Neuronal stem cell (in vitro differentiated cells): ENCODE results near the gene AP3B1.
A peak's percentile ranks its signal among the peaks of the same experiment; 100 is the strongest.

Experiments
- DNase-seq: peaks from one replicate; pipeline ENCODE4 v3.0.0-alpha.2; 2013; ENCODE audit warnings: low spot score
- H2AFZ ChIP-seq: one replicate; pipeline ENCODE4 v1.6.1; 2013; ENCODE audit warnings: mild to moderate bottlenecking, low read length, inconsistent platforms
- H2AK5ac ChIP-seq: 2 replicates; pipeline ENCODE4 v1.6.1; 2013; ENCODE audit warnings: low read depth, mild to moderate bottlenecking, inconsistent platforms, low read length, moderate library complexity, mixed read lengths
- H2BK120ac ChIP-seq: 2 replicates; pipeline ENCODE4 v1.6.1; 2013; ENCODE audit warnings: low read depth, mild to moderate bottlenecking, inconsistent platforms, low read length, moderate library complexity, mixed read lengths
- H2BK12ac ChIP-seq: one replicate; pipeline ENCODE4 v1.6.1; 2013; ENCODE audit warnings: low read length, inconsistent platforms
- H2BK15ac ChIP-seq: 2 replicates; pipeline ENCODE4 v1.6.1; 2013; ENCODE audit warnings: mild to moderate bottlenecking, low read length, inconsistent platforms, mixed read lengths
- H2BK5ac ChIP-seq: one replicate; pipeline ENCODE4 v1.6.1; 2013; ENCODE audit warnings: inconsistent platforms, mild to moderate bottlenecking, low read length, moderate library complexity
- H3K14ac ChIP-seq: one replicate; pipeline ENCODE4 v1.6.1; 2013; ENCODE audit warnings: low read length, inconsistent platforms
- H3K18ac ChIP-seq: 2 replicates; pipeline ENCODE4 v1.6.1; 2013; ENCODE audit warnings: low read length, inconsistent platforms
- H3K23ac ChIP-seq: 2 replicates; pipeline ENCODE4 v1.6.1; 2013; ENCODE audit warnings: low read depth, mild to moderate bottlenecking, mixed read lengths, low read length, inconsistent platforms; ENCODE audit not compliant: poor library complexity
- H3K27ac ChIP-seq: replicated peaks from 3 replicates; pipeline ENCODE4 v1.5.1; 2013; ENCODE audit warnings: low read length, inconsistent platforms
- H3K27me3 ChIP-seq, 3 experiments: 2 replicates each; pipeline ENCODE4 v1.6.1; 2013; ENCODE audit warnings: low read length in 3 of 3, mild to moderate bottlenecking in 2 of 3, inconsistent platforms in 1 of 3, low read depth in 1 of 3, mixed read lengths in 1 of 3, moderate library complexity in 1 of 3; ENCODE audit not compliant: control insufficient read depth in 3 of 3, insufficient read depth in 3 of 3
- H3K36me3 ChIP-seq, 2 donors: replicated peaks in 1 of 2; 2 replicates each; pipeline ENCODE4 v1.6.1; 2013; ENCODE audit warnings: low read length in 2 of 2; ENCODE audit not compliant: control insufficient read depth in 2 of 2, insufficient read depth in 2 of 2
- H3K4ac ChIP-seq: 2 replicates; pipeline ENCODE4 v1.6.1; 2013; ENCODE audit warnings: inconsistent platforms, mild to moderate bottlenecking, low read length, moderate library complexity
- H3K4me1 ChIP-seq, 2 donors: 1 replicate in 1 of 2; 2 replicates in 1 of 2; pipeline ENCODE4 v1.6.1; 2013; ENCODE audit warnings: low read length in 2 of 2, low read depth in 1 of 2; ENCODE audit not compliant: control insufficient read depth in 2 of 2, insufficient read depth in 1 of 2
- H3K4me2 ChIP-seq: one replicate; pipeline ENCODE4 v1.6.1; 2013; ENCODE audit warnings: mild to moderate bottlenecking, low read length, inconsistent platforms; ENCODE audit not compliant: insufficient read depth, poor library complexity, severe bottlenecking
- H3K4me3 ChIP-seq, 2 donors: 2 replicates each; pipeline ENCODE4 v1.5.1; 2013; ENCODE audit warnings: low read length in 2 of 2, mild to moderate bottlenecking in 2 of 2, inconsistent platforms in 1 of 2, moderate library complexity in 1 of 2
- H3K79me1 ChIP-seq: one replicate; pipeline ENCODE4 v1.6.1; 2013; ENCODE audit warnings: low read depth, mild to moderate bottlenecking, inconsistent platforms, low read length, moderate library complexity
- H3K9ac ChIP-seq: one replicate; pipeline ENCODE4 v1.6.1; 2013; ENCODE audit warnings: mild to moderate bottlenecking, low read depth, low read length, inconsistent platforms; ENCODE audit not compliant: poor library complexity
- H3K9me3 ChIP-seq, 2 donors: replicated peaks in 1 of 2; 2 replicates each; pipeline versions ENCODE3 to v1.6.1; 2013; ENCODE audit warnings: low read length in 2 of 2, mild to moderate bottlenecking in 2 of 2, inconsistent platforms in 1 of 2, low read depth in 1 of 2, mixed read lengths in 1 of 2, moderate library complexity in 1 of 2; ENCODE audit not compliant: control insufficient read depth in 2 of 2, insufficient read depth in 1 of 2
- H4K8ac ChIP-seq: one replicate; pipeline ENCODE4 v1.6.1; 2013; ENCODE audit warnings: low read depth, mild to moderate bottlenecking, inconsistent platforms, low read length, moderate library complexity
- H4K91ac ChIP-seq: one replicate; pipeline ENCODE4 v1.6.1; 2013; ENCODE audit warnings: low read length, low read depth, mild to moderate bottlenecking, inconsistent platforms; ENCODE audit not compliant: poor library complexity
- WGBS, 2 donors: extraction: QIAGEN DNeasy Blood & Tissue Kit; methylation state at CpG; one replicate each; pipeline ENCODE4 v1.1.7; 2013; ENCODE audit warnings: missing lambda C conversion rate in 2 of 2, mixed read lengths in 1 of 2; ENCODE audit not compliant: insufficient read length in 2 of 2, insufficient replicate concordance in 1 of 2; ENCODE audit errors: extremely low coverage in 2 of 2; 5-methylcytosine and 5-hydroxymethylcytosine counted together

Gene AP3B1

DNA sequence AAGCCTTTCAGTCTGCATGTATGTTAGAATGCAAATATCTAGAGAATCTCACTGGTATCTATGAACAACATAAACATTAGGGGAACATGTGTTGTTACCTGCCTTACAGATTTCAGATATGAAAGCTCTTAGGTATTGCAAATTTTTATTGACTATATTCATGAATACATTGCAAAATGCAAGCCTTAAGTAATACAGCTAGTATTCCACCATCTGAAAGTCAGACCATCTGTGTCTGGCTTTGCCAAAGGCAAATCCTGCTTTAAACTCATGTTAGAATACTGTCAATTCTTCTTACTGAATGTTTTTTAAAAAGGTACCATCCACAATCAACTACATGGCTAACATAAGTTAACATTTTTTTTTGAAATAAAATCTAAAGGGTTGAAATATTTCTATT, 215.6 kb downstream of the AP3B1 start:
- H3K36me3 ChIP-seq: peaks cover 1 to 9% of the 10 kb centered on the region in 2 donors
- H3K27me3 ChIP-seq: no peaks in the 10 kb centered on the region
- no peak overlapping the region for H2AFZ ChIP-seq
- H3K79me1 ChIP-seq: no peaks in the 10 kb centered on the region
- H4K8ac ChIP-seq: no peak overlapping the region
- H4K91ac ChIP-seq: no peak overlapping the region
- no peak overlapping the region for H3K4me3 ChIP-seq
- no peak for DNase-seq
- no peak overlapping the region for H3K14ac ChIP-seq
- H3K23ac ChIP-seq: no peak overlapping the region
- H3K9me3 ChIP-seq: no peaks in the 10 kb centered on the region
- no peak overlapping the region for H3K4ac ChIP-seq
- no peak overlapping the region for H2BK120ac ChIP-seq
- H3K4me2 ChIP-seq: no peak overlapping the region
- no peak overlapping the region for H3K9ac ChIP-seq
- H2BK12ac ChIP-seq: no peak overlapping the region
- no peak overlapping the region for H3K18ac ChIP-seq
- H3K27ac ChIP-seq: no peak overlapping the region
- no peaks in the 10 kb centered on the region for H3K4me1 ChIP-seq
- no peak overlapping the region for H2AK5ac ChIP-seq
- H2BK5ac ChIP-seq: no peak overlapping the region
- H2BK15ac ChIP-seq: no peak overlapping the region

GRCh38 chr5:78077369-78078068, 217.0 kb downstream of the AP3B1 start:
- H2AK5ac ChIP-seq: no peak overlapping the region

GRCh38 chr5:78076351-78076750, 218.1 kb downstream of the AP3B1 start:
- Histone ChIP-seq H2AK5ac (no peak overlapping the region), H3K9me3 (peaks cover 0 to under 1% of the 10 kb centered on the region in 2 donors), H3K79me1 (no peaks in the 10 kb centered on the region), H3K36me3 (peaks cover under 1 to 1% of the 10 kb centered on the region in 2 donors), H3K4me3 (no peak overlapping the region), H2BK12ac (no peak overlapping the region), H2BK120ac (no peak overlapping the region), H4K91ac (no peak overlapping the region), H3K23ac (no peak overlapping the region), H3K4me1 (no peaks in the 10 kb centered on the region), H4K8ac (no peak overlapping the region), H3K4me2 (no peak overlapping the region), H3K14ac (no peak overlapping the region), H2AFZ (no peak overlapping the region), H3K27ac (no peak overlapping the region), H2BK5ac (no peak overlapping the region), H2BK15ac (no peak overlapping the region), H3K9ac (no peak overlapping the region), H3K4ac (no peak overlapping the region), H3K18ac (no peak overlapping the region), H3K27me3 (no peaks in the 10 kb centered on the region)
- WGBS, 2 donors: no CpG with 5 or more reads among the region's 2 CpGs
- no peak for DNase-seq

More at GRCh38 chr5:78077369-78078068, 217.0 kb downstream of the AP3B1 start:
- H3K4me2 ChIP-seq: no peak overlapping the region
- no peak overlapping the region for H4K91ac ChIP-seq
- H2AFZ ChIP-seq: no peak overlapping the region
- DNase-seq: no peak
- H3K4me1 ChIP-seq: no peaks in the 10 kb centered on the region
- H3K27me3 ChIP-seq: no peaks in the 10 kb centered on the region
- no peak overlapping the region for H2BK120ac ChIP-seq
- H3K9me3 ChIP-seq: no peaks in the 10 kb centered on the region
- H3K14ac ChIP-seq: no peak overlapping the region
- no peak overlapping the region for H3K23ac ChIP-seq
- H3K79me1 ChIP-seq: no peaks in the 10 kb centered on the region
- no peak overlapping the region for H3K4ac ChIP-seq
- no peak overlapping the region for H3K18ac ChIP-seq
- peaks cover 0 to 1% of the 10 kb centered on the region in 2 donors for H3K36me3 ChIP-seq
- WGBS, 2 donors: no CpG with 5 or more reads among the region's 4 CpGs
- H4K8ac ChIP-seq: no peak overlapping the region
- no peak overlapping the region for H2BK12ac ChIP-seq
- H2BK15ac ChIP-seq: no peak overlapping the region
- H3K9ac ChIP-seq: no peak overlapping the region
- peak overlapping the region in 1 of 2 donors; percentile 25 for H3K4me3 ChIP-seq
- H2BK5ac ChIP-seq: no peak overlapping the region
- H3K27ac ChIP-seq: no peak overlapping the region

DNA sequence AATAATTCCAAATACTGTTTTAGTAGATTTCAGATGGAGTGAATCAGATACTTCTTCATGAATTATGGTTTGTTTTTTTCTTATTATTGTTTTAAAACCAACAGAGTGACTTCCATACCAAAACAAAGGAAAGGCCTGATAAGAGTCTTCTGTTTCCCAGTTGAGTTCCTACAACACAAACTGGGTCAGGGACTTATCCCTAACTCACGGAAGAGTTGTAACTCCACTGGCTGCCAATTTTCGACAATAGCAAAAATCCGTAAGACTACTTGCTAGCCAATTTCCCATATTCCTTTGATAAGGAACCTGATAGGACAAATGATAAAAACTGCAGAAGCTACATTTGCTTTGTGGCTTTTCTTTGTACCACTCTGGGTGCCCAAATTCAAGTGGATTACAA, 219.2 kb downstream of the AP3B1 start:
- H3K9ac ChIP-seq: no peak overlapping the region
- H3K4ac ChIP-seq: no peak overlapping the region
- H3K9me3 ChIP-seq: peaks cover 0 to 3% of the 10 kb centered on the region in 2 donors
- H4K91ac ChIP-seq: no peak overlapping the region
- H3K27me3 ChIP-seq: no peaks in the 10 kb centered on the region
- H2AFZ ChIP-seq: no peak overlapping the region
- no peak overlapping the region for H3K27ac ChIP-seq
- DNase-seq: no peak
- H2AK5ac ChIP-seq: no peak overlapping the region
- H2BK12ac ChIP-seq: no peak overlapping the region
- peaks cover 1 to 2% of the 10 kb centered on the region in 2 donors for H3K36me3 ChIP-seq
- H3K79me1 ChIP-seq: no peaks in the 10 kb centered on the region
- H3K4me3 ChIP-seq: no peak overlapping the region
- H3K23ac ChIP-seq: no peak overlapping the region
- H2BK5ac ChIP-seq: no peak overlapping the region
- no peak overlapping the region for H2BK15ac ChIP-seq
- no peak overlapping the region for H2BK120ac ChIP-seq
- WGBS, 2 donors: no CpG with 5 or more reads among the region's 3 CpGs
- no peak overlapping the region for H3K4me2 ChIP-seq
- no peak overlapping the region for H3K18ac ChIP-seq
- no peak overlapping the region for H3K14ac ChIP-seq
- H3K4me1 ChIP-seq: no peaks in the 10 kb centered on the region
- H4K8ac ChIP-seq: no peak overlapping the region
